Stimulated activated CD8-positive, alpha-beta memory T cell treated with anti-CD3 and anti-CD28 coated beads, Interleukin-7, amount 100 ng/mL, for 48 hours (primary cell): ENCODE results near the gene KRT79.

ENCODE experiments used
- DNase-seq, 2 donors: peaks; one replicate each; pipeline ENCODE4 v3.0.0-alpha.2; 2020; ENCODE audit warnings: low read depth in 1 of 2; ENCODE audit errors: extremely low read depth in 1 of 2

The KRT79 gene

GRCh38 chr12:52792185-52793029 is 41.7 kb downstream of the KRT79 start:
- no peak for DNase-seq

- DNase-seq: no peak
Measured at GRCh38 chr12:52791271-52792184, 42.6 kb downstream of the KRT79 start.

- DNase-seq: no peak
Measured at GRCh38 chr12:52790427-52791270, 43.5 kb downstream of the KRT79 start.

- no peak for DNase-seq
Measured at GRCh38 chr12:52789637-52790426, 44.3 kb downstream of the KRT79 start.

GRCh38 chr12:52788876-52789636 is 45.1 kb downstream of the KRT79 start:
- no peak for DNase-seq

GRCh38 chr12:52788192-52788875 is 45.8 kb downstream of the KRT79 start:
- no peak for DNase-seq

- DNase-seq: no peak
Measured at GRCh38 chr12:52787324-52788191, 46.6 kb downstream of the KRT79 start.

GRCh38 chr12:52784909-52785308 is 49.2 kb downstream of the KRT79 start:
- no peak for DNase-seq

GRCh38 chr12:52783563-52784316 is 50.4 kb downstream of the KRT79 start:
- no peak for DNase-seq

- DNase-seq: no peak
Measured at GRCh38 chr12:52782502-52782901, 51.6 kb downstream of the KRT79 start.

- DNase-seq: no peak
Measured at GRCh38 chr12:52781399-52782082, 52.6 kb downstream of the KRT79 start.

GRCh38 chr12:52779914-52780313 is 54.2 kb downstream of the KRT79 start:
- DNase-seq: no peak

GRCh38 chr12:52778833-52779232 is 55.3 kb downstream of the KRT79 start:
- no peak for DNase-seq

- DNase-seq: no peak
Measured at GRCh38 chr12:52777566-52777965, 56.5 kb downstream of the KRT79 start.

GRCh38 chr12:52776913-52777395 is 57.2 kb downstream of the KRT79 start, which contains the start of gene KRT76:
TSS of gene KRT76 (minus strand) at chr12:52777345. CDS start at chr12:52777291, 54 bp downstream.
- DNase-seq: no peak

GRCh38 chr12:52776435-52776834 is 57.7 kb downstream of the KRT79 start:
- no peak for DNase-seq
